Uterus (tissue), 2 donors: ENCODE data around the gene IQSEC1.

ENCODE experiments used
- CTCF ChIP-seq, 4 experiments: fragments of 200-600 bp in 2 of 4; fragments of 450-650 bp in 2 of 4; sonication (generic) in 2 of 4; IDR thresholded peaks; one replicate each; pipeline ENCODE4 v1.5.1; 2016 to 2019; ENCODE audit warnings: antibody characterized with exemption in 4 of 4, mild to moderate bottlenecking in 2 of 4, moderate library complexity in 1 of 4
- POLR2A ChIP-seq, 2 donors: fragments of 450-650 bp; IDR thresholded peaks; one replicate each; pipeline ENCODE4 v1.6.1; 2016; ENCODE audit warnings: antibody characterized with exemption in 2 of 2, mild to moderate bottlenecking in 1 of 2, moderate library complexity in 1 of 2

- TF ChIP-seq CTCF (IDR thresholded peaks at IDR 0.05) (peak; percentile 88 to 98 (median 96)), POLR2A (IDR thresholded peaks at IDR 0.05) (peak; percentile 42 to 69)
Observed at GRCh38 chr3:12994607-12995388, 78.4 kb downstream of the IQSEC1 start.
